Lower leg skin (tissue), 4 donors: ENCODE data around the gene ANKRD52. TPM values are rescaled to one million over a fixed set of nuclear protein-coding genes. Genes with fewer than 3 reads are reported as not detected.
"Not testable (repeated sequence)": the region's sequence is repeated elsewhere in the genome, so short reads cannot be mapped to it uniquely, and the experiment has no call there.

Source experiments
- DNase-seq, 2 donors: peaks; one replicate each; pipeline ENCODE4 v3.0.0-alpha.2; 2019; ENCODE audit warnings: low spot score in 2 of 2
- H3K4me3 ChIP-seq: fragments of 200-600 bp; sonication (generic); 2 replicates; pipeline ENCODE4 v1.5.1; 2017; ENCODE audit warnings: mild to moderate bottlenecking, low read depth; ENCODE audit not compliant: poor library complexity, severe bottlenecking
- POLR2A ChIP-seq, 2 donors: fragments of 450-650 bp; IDR thresholded peaks; one replicate each; pipeline ENCODE4 v1.6.1; 2016 to 2017; ENCODE audit warnings: antibody characterized with exemption in 2 of 2, mild to moderate bottlenecking in 1 of 2, moderate library complexity in 1 of 2
- WGBS, 2 donors: methylation state at CpG; one replicate each; pipeline ENCODE4 v1.1.5; 2018; 5-methylcytosine and 5-hydroxymethylcytosine counted together
- intact Hi-C: fragments of 100-400 bp; cut with DNase I; formaldehyde crosslinking; loops from one replicate; pipeline ENCODE4 v1.15.0; 2023; ENCODE audit warnings: low total_unique reads
- total RNA-seq, 4 donors: library from RNA; depleted of rRNA; stranded (reverse); fragments of >200 nt; gene quantifications; one replicate each; pipeline ENCODE4 v1.1.0, GENCODE V29; 2016
- TF ChIP-seq, protein P1 (sequence below), 3 donors: fragments of 450-650 bp; IDR thresholded peaks; one replicate each; pipeline ENCODE4 v1.5.1; 2016; ENCODE audit warnings: antibody characterized with exemption in 3 of 3, mild to moderate bottlenecking in 3 of 3, moderate library complexity in 2 of 3

ANKRD52 gene
- total RNA-seq, 4 donors from 2014 or later = 15.6 to 22.3 (median 18.7) TPM

DNA sequence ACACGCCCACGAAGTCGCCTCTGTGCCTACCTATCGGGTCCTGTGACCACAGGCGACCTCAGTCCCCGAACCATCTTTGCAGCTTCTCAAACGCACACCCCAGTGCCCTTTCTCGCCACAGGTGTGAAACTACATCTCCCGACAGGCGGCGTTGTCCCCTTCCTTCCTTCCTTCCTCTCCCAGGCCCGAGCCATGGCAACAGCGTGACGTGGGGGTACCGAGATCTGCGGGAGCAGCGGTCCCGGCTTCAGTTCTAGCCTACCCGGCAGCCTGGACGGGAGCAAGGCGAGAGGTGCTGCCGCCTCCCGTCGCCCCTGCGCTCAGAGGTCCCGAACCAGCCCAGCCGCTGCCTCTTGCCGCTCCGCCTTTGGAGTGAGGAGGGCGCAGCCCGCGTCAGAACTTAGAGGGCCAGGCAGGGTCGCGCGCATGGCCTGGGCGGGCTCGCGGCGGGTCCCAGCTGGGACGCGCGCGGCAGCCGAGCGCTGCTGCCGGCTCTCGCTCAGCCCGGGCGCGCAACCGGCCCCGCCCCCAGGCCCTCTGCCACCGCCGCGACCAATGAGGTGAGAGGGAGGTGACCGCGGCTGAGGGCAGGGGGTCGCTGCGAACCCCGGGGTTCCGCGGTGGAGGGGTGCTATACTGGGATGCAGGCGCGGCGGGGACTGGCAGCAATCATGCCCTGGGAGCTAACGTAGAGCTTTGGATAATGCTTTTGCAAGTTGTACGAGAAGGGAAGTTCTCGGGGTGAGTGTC lies 8.7 kb upstream of the ANKRD52 start, which contains the start of gene COQ10A:
Gene COQ10A, plus strand, starts transcription at position 250 of the 750 bp plus-strand sequence. Its CDS starts 177 bp downstream, at position 427.
- DNase-seq = peak; percentile 87 to 98
- intact Hi-C loops = no loop called here
- whole genome bisulfite sequencing, 2 donors = 0% methylated on average over 32 to 65 of the region's 68 CpGs
- H3K4me3 ChIP-seq = peak within 1 kb of the TSS; percentile 62
- TF ChIP-seq, protein P1, sequence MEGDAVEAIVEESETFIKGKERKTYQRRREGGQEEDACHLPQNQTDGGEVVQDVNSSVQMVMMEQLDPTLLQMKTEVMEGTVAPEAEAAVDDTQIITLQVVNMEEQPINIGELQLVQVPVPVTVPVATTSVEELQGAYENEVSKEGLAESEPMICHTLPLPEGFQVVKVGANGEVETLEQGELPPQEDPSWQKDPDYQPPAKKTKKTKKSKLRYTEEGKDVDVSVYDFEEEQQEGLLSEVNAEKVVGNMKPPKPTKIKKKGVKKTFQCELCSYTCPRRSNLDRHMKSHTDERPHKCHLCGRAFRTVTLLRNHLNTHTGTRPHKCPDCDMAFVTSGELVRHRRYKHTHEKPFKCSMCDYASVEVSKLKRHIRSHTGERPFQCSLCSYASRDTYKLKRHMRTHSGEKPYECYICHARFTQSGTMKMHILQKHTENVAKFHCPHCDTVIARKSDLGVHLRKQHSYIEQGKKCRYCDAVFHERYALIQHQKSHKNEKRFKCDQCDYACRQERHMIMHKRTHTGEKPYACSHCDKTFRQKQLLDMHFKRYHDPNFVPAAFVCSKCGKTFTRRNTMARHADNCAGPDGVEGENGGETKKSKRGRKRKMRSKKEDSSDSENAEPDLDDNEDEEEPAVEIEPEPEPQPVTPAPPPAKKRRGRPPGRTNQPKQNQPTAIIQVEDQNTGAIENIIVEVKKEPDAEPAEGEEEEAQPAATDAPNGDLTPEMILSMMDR (IDR thresholded peaks at IDR 0.05) = peak in 1 of 3 donors; percentile 20
- TF ChIP-seq POLR2A (IDR thresholded peaks at IDR 0.05) = no peak

DNA sequence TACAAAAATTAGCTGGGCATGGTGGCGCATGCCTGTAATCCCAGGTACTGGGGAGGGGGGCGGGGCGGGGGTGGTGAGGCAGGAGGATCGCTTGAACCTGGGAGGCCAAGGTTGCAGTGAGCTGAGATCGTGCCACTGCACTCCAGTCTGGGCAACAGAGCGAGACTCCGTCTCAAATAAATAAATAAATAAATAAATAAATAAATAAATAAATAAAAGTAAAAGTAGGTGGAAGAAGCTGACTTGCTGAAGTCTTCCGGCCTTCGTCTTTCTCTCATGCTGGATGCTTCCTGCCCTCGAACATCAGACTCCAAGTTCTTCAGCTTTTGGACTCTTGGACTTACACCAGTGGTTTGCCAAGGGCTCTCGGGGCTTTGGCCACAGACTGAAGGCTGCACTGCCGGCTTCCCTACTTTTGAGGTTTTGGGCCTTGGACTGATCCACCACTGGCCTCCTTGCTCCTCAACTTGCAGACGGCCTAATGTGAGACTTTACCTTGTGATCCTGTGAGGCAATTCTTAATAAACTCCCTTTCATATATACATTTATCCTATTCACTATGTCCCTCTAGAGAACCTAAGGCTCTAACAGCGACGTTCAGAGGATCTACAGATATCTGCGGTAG lies 8.0 kb upstream of the ANKRD52 start:
- WGBS, 2 donors = 51 to 55% methylated on average over 16 of the region's 16 CpGs
- H3K4me3 ChIP-seq = peak overlapping the region; percentile 62
- intact Hi-C loops, DNase-seq: not testable (repeated sequence)

DNA sequence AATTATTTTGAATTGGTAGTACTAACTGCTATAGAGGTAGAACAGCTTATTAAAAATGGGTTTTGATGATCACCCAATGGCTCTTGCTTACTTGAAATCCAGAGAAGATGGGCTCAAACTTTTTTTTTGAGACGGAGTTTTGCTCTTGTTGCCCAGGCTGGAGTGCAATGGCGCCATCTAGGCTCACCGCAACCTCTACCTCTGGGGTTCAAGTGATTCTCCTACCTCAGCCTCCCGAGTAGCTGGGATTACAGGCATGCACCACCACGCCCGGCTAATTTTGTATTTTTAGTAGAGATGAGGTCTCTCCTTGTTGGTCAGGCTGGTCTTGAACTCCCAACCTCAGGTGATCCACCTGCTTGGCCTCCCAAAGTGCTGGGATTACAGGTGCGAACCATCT lies 4.8 kb upstream of the ANKRD52 start:
- DNase-seq, H3K4me3 ChIP-seq, intact Hi-C loops: not testable (repeated sequence)
- 94 to 95% methylated on average over 7 of the region's 7 CpGs for WGBS, 2 donors

DNA sequence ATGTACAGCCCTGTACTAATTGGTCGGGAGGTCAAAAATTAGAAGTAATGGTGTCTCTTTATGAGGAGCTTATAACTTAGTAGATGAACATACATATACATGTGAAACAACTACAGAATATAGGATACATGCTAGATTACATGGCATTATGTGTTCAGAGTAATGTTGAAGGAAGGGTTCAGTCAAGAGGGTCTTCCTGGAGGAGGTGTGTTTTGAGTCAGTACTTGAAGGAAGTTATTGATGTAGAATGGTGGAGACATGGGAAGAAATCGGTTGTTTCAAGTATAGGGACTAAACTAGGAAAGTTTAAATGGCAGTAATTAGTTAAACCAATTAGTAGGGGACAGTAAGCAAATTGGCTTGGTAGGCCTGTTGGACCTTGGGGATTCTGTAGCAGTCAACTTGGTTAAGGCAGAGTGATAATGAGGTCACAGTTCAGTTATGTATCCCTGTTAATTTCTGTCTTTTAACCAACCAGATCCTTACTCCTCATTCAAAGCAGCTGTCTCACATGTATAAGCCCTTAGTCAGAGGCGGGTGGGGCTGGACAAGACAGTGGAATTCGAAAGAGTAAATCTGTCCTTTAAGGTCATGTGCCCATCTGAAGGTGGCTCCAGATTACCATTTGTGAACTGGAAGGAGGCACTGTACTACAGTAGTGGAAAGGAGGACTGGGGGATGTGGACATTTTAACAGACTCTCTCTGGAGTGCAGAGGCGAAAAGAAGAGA lies 3.5 kb upstream of the ANKRD52 start:
- no peak for DNase-seq
- intact Hi-C loops = no loop called here
- no peak for TF ChIP-seq POLR2A (IDR thresholded peaks at IDR 0.05)
- TF ChIP-seq, protein P1 (IDR thresholded peaks at IDR 0.05) = no peak

DNA sequence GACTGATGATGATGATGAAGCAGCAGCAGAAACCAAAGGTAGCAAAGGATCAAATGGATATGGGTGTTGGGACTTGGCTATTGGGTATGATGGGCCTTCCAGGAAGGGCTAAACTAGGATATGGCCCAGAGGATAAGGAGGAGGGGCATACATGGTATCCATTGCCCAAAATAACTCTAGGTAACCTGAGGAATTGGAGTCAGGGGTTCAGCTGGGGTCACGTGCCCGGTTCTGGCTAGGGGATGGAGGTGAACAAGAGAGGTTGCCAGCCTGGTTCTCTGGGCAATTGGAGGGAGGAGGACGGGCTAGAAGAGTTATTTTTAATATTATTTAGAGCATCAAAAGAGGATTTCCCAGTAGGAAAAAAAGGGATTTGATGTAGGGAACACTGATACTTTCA lies 2.7 kb upstream of the ANKRD52 start:
- WGBS, 2 donors = 91 to 92% methylated on average over 3 of the region's 3 CpGs
- TF ChIP-seq, protein P1 (IDR thresholded peaks at IDR 0.05) = no peak
- no peak for TF ChIP-seq POLR2A (IDR thresholded peaks at IDR 0.05)
- no peak overlapping the region for H3K4me3 ChIP-seq
- DNase-seq = no peak
- intact Hi-C loops = no loop called here

More for the DNA sequence above, 3.5 kb upstream of the ANKRD52 start:
- H3K4me3 ChIP-seq = no peak overlapping the region
- WGBS, 2 donors = 71 to 77% methylated on average over 5 of the region's 5 CpGs

DNA sequence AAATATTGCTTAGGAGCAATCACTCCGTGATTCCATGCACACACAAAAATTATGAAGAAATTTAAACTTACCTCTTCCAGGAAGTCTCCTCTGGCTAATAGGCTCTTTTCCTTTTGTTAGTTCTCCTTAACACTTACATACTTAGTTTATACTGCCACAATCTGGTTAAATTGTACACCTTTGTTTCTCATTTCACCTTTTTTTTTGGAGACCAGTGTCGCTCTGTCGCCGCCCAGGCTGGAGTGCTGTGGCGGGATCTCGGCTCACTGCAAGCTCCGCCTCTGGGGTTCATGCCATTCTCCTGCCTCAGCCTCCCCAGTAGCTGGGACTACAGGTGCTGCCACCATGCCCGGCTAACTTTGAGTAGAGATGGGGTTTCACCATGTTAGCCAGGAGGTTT lies 2.2 kb upstream of the ANKRD52 start:
- TF ChIP-seq, protein P1 (IDR thresholded peaks at IDR 0.05) = no peak
- no peak for TF ChIP-seq POLR2A (IDR thresholded peaks at IDR 0.05)
- WGBS, 2 donors = 96% methylated on average over 8 of the region's 8 CpGs
- intact Hi-C loops = no loop called here
- DNase-seq = no peak
- no peak overlapping the region for H3K4me3 ChIP-seq
